ENCODE results near the gene GGPS1.

- TF ChIP-seq EP300 (IDR thresholded peaks at IDR 0.05; ENCODE audit: borderline replicate concordance) (no peak), EGR1 (IDR thresholded peaks at IDR 0.05) (no peak), RAD21 (IDR thresholded peaks at IDR 0.05; ENCODE audit: low read depth) (no peak), CREB1 (IDR thresholded peaks at IDR 0.05; ENCODE audit: low read depth) (no peak), REST (IDR thresholded peaks at IDR 0.05; ENCODE audit: low read depth) (no peak), TCF12 (IDR thresholded peaks at IDR 0.05; ENCODE audit: low read depth) (no peak), TAF1 (IDR thresholded peaks at IDR 0.05; ENCODE audit: low read depth) (no peak), TEAD4 (IDR thresholded peaks at IDR 0.05) (no peak), NFIC (IDR thresholded peaks at IDR 0.05) (no peak), FOXM1 (IDR thresholded peaks at IDR 0.05; ENCODE audit: borderline replicate concordance, low read depth) (no peak), YY1 (IDR thresholded peaks at IDR 0.05; ENCODE audit: low read depth) (no peak), CEBPB (IDR thresholded peaks at IDR 0.05) (no peak)
- TF ChIP-seq, protein P1, sequence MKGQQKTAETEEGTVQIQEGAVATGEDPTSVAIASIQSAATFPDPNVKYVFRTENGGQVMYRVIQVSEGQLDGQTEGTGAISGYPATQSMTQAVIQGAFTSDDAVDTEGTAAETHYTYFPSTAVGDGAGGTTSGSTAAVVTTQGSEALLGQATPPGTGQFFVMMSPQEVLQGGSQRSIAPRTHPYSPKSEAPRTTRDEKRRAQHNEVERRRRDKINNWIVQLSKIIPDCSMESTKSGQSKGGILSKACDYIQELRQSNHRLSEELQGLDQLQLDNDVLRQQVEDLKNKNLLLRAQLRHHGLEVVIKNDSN (IDR thresholded peaks at IDR 0.05), result no peak
- TF ChIP-seq, protein P2, sequence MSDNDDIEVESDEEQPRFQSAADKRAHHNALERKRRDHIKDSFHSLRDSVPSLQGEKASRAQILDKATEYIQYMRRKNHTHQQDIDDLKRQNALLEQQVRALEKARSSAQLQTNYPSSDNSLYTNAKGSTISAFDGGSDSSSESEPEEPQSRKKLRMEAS (IDR thresholded peaks at IDR 0.05), result no peak
Observed at GRCh38 chr1:235339746-235340145, 11.4 kb downstream of the GGPS1 start.

Measured in Ishikawa (cell line).